Middle frontal gyrus (tissue), 1 donor: ENCODE data around the gene RPL28.
A peak's percentile ranks its signal among the peaks of the same experiment; 100 is the strongest.
"Not testable (repeated sequence)": the region's sequence is repeated elsewhere in the genome, so short reads cannot be mapped to it uniquely, and the experiment has no call there.

Source experiments
- DNase-seq: peaks from one replicate; pipeline ENCODE4 v3.0.0-alpha.2; 2015; ENCODE audit warnings: low spot score; ENCODE audit errors: extremely low spot score

Gene RPL28

GRCh38 chr19:55447421-55448174 is 61.9 kb downstream of the RPL28 start:
- peak; percentile 62 for DNase-seq

DNA sequence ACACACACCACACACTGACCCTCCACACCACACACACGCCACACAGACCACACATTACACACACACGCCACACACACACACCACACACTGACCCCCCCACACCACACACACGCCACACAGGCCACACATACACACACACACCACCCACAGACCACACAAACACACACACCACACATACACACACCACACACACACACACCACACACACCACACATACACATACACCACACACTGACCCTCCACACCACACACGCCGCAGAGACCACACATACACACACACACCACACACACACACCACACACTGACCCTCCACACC is 62.4 kb downstream of the RPL28 start:
- DNase-seq: not testable (repeated sequence)

DNA sequence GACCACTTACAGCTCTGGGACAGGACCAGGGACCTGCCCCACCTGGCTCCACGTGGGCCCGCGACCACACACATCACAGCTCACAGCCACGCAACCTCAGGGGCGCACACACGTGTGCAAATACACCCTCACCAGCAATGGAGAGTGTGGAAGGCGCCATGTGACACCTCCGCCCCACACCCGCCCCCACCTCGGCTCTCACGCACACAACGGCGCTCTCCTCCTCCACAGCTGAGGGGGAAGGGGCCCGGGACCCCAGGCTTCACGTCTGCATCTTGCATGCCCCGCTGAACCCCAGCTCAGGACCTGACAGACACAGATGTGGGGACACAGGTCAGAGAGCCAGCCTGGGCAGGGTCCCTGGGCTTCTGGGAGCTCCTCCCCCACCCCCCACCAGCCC is 63.7 kb downstream of the RPL28 start:
- no peak for DNase-seq

GRCh38 chr19:55451163-55451964 is 65.6 kb downstream of the RPL28 start:
- DNase-seq: no peak

- DNase-seq: no peak
Observed at GRCh38 chr19:55451965-55452748, 66.4 kb downstream of the RPL28 start.
